Hepatocyte (in vitro differentiated cells): Measurements from ENCODE around the gene LNX1. TPM values are rescaled to one million over a fixed set of nuclear protein-coding genes. Genes with fewer than 3 reads are reported as not detected.
A peak's percentile ranks its signal among the peaks of the same experiment; 100 is the strongest.

Experiments used
- DNase-seq: peaks from one replicate; pipeline ENCODE4 v3.0.0-alpha.2; 2016; ENCODE audit warnings: low spot score
- H2AFZ ChIP-seq: fragments of 200-600 bp; sonication (generic); 2 replicates; pipeline ENCODE4 v1.6.0; 2016; ENCODE audit warnings: antibody characterized with exemption, mild to moderate bottlenecking
- H3K27ac ChIP-seq: fragments of 200-600 bp; sonication (generic); 2 replicates; pipeline ENCODE4 v1.5.1; 2016; ENCODE audit warnings: mild to moderate bottlenecking
- H3K27me3 ChIP-seq: fragments of 200-600 bp; sonication (generic); 2 replicates; pipeline ENCODE4 v1.6.1; 2016
- H3K36me3 ChIP-seq: fragments of 200-600 bp; sonication (generic); replicated peaks from 2 replicates; pipeline ENCODE4 v1.5.1; 2016; ENCODE audit warnings: low read depth; ENCODE audit not compliant: insufficient read depth
- H3K4me1 ChIP-seq: fragments of 200-600 bp; sonication (generic); 2 replicates; pipeline ENCODE4 v1.5.1; 2016; ENCODE audit warnings: mild to moderate bottlenecking, moderate library complexity; ENCODE audit not compliant: insufficient read depth
- H3K4me2 ChIP-seq: fragments of 200-600 bp; sonication (generic); 2 replicates; pipeline ENCODE4 v1.6.0; 2016
- H3K4me3 ChIP-seq: fragments of 200-600 bp; sonication (generic); 2 replicates; pipeline ENCODE4 v1.5.1; 2016; ENCODE audit warnings: mild to moderate bottlenecking
- H3K79me2 ChIP-seq: fragments of 200-600 bp; sonication (generic); 2 replicates; pipeline ENCODE4 v1.6.0; 2017; ENCODE audit warnings: mild to moderate bottlenecking
- H3K9me2 ChIP-seq: fragments of 200-600 bp; sonication (generic); replicated peaks from 2 replicates; pipeline ENCODE4 v1.6.0; 2017; ENCODE audit warnings: mild to moderate bottlenecking; ENCODE audit not compliant: insufficient read depth
- H3K9me3 ChIP-seq: fragments of 200-600 bp; sonication (generic); 2 replicates; pipeline ENCODE4 v1.5.1; 2016; ENCODE audit warnings: low read depth, mild to moderate bottlenecking
- H4K20me1 ChIP-seq: fragments of 200-600 bp; sonication (generic); 2 replicates; pipeline ENCODE4 v1.6.0; 2016; ENCODE audit warnings: mild to moderate bottlenecking; ENCODE audit not compliant: insufficient read depth, poor library complexity, severe bottlenecking
- CTCF ChIP-seq: fragments of 200-600 bp; sonication (generic); IDR thresholded peaks from 2 replicates; pipeline ENCODE4 v1.5.1; 2016; ENCODE audit warnings: antibody characterized with exemption, mild to moderate bottlenecking; ENCODE audit not compliant: poor library complexity
- EZH2 ChIP-seq: fragments of 200-600 bp; sonication (generic); IDR thresholded peaks from 2 replicates; pipeline ENCODE4 v1.6.1; 2016; ENCODE audit warnings: antibody characterized with exemption, mild to moderate bottlenecking, borderline replicate concordance
- EZH2phosphoT487 ChIP-seq: fragments of 200-600 bp; sonication (generic); IDR thresholded peaks from one replicate; pipeline ENCODE4 v1.6.1; 2018; ENCODE audit warnings: antibody characterized with exemption, mild to moderate bottlenecking, low read depth, moderate library complexity; ENCODE audit not compliant: unreplicated experiment, severe bottlenecking
- WGBS: methylation state at CpG from one replicate; pipeline ENCODE4 v1.1.6; 2016; ENCODE audit warnings: low lambda C conversion rate; ENCODE audit errors: missing lambda C conversion rate; 5-methylcytosine and 5-hydroxymethylcytosine counted together
- polyA plus RNA-seq: library from polyadenylated mRNA; unstranded; fragments of >200 nt; fragmentation: Nextera tagmentation; extraction: Ambion mirVana; gene quantifications from 2 replicates; pipeline ENCODE4 v1.2.1, GENCODE V29; 2016
- total RNA-seq: library from RNA; depleted of rRNA; stranded (reverse); fragments of >200 nt; gene quantifications from 2 replicates; pipeline ENCODE4 v1.2.3, GENCODE V29; 2014

LNX1 gene
- total and polyA plus RNA-seq, 2 experiments from 2014 or later, result 8.4 to 16.7 TPM

- H3K36me3 ChIP-seq, result no peaks in the 10 kb centered on the region
- no peaks in the 10 kb centered on the region for H3K9me3 ChIP-seq
- no peak overlapping the region for H3K4me2 ChIP-seq
- H3K27me3 ChIP-seq, result no peaks in the 10 kb centered on the region
- no peak overlapping the region for H3K4me3 ChIP-seq
- TF ChIP-seq CTCF (no peak), EZH2phosphoT487 (no peak), EZH2 (no peak)
- peak overlapping the region; percentile 5 for H3K27ac ChIP-seq
- no peaks in the 10 kb centered on the region for H3K79me2 ChIP-seq
- peaks cover 11% of the 10 kb centered on the region for H3K4me1 ChIP-seq
- DNase-seq, result no peak
- no peaks in the 10 kb centered on the region for H3K9me2 ChIP-seq
- no peaks in the 10 kb centered on the region for H4K20me1 ChIP-seq
- H2AFZ ChIP-seq, result no peak overlapping the region
Measured at GRCh38 chr4:53617101-53617680, 25.9 kb upstream of the LNX1 start.

- no peaks in the 10 kb centered on the region for H3K9me3 ChIP-seq
- no peak overlapping the region for H3K4me2 ChIP-seq
- 89% methylated on average over 2 of the region's 2 CpGs for WGBS
- H3K4me3 ChIP-seq, result no peak overlapping the region
- no peaks in the 10 kb centered on the region for H3K79me2 ChIP-seq
- no peak for DNase-seq
- H3K27me3 ChIP-seq, result no peaks in the 10 kb centered on the region
- peaks cover 11% of the 10 kb centered on the region for H3K4me1 ChIP-seq
- no peaks in the 10 kb centered on the region for H4K20me1 ChIP-seq
- H3K9me2 ChIP-seq, result no peaks in the 10 kb centered on the region
- H3K27ac ChIP-seq, result peak overlapping the region; percentile 5
- H2AFZ ChIP-seq, result no peak overlapping the region
- TF ChIP-seq EZH2phosphoT487, result no peak
- no peak for TF ChIP-seq EZH2
- TF ChIP-seq CTCF, result no peak
- H3K36me3 ChIP-seq, result no peaks in the 10 kb centered on the region
Measured at GRCh38 chr4:53616219-53616618, 24.9 kb upstream of the LNX1 start.

- no peaks in the 10 kb centered on the region for H4K20me1 ChIP-seq
- no peaks in the 10 kb centered on the region for H3K9me2 ChIP-seq
- peak; percentile 48 for DNase-seq
- H3K4me1 ChIP-seq, result peaks cover 11% of the 10 kb centered on the region
- no peaks in the 10 kb centered on the region for H3K27me3 ChIP-seq
- H3K79me2 ChIP-seq, result no peaks in the 10 kb centered on the region
- TF ChIP-seq CTCF, result peak; percentile 26
- no peak for TF ChIP-seq EZH2
- no peaks in the 10 kb centered on the region for H3K36me3 ChIP-seq
- H3K27ac ChIP-seq, result no peak overlapping the region
- H3K9me3 ChIP-seq, result no peaks in the 10 kb centered on the region
- H2AFZ ChIP-seq, result no peak overlapping the region
- no peak overlapping the region for H3K4me2 ChIP-seq
- no peak overlapping the region for H3K4me3 ChIP-seq
- WGBS, result 75% methylated on average over 3 of the region's 3 CpGs
Measured at GRCh38 chr4:53614591-53614990, 23.3 kb upstream of the LNX1 start.

- DNase-seq, result no peak
- Histone ChIP-seq H3K27me3 (no peaks in the 10 kb centered on the region), H2AFZ (no peak overlapping the region), H3K36me3 (no peaks in the 10 kb centered on the region), H4K20me1 (no peaks in the 10 kb centered on the region), H3K79me2 (no peaks in the 10 kb centered on the region), H3K9me3 (no peaks in the 10 kb centered on the region), H3K27ac (no peak overlapping the region), H3K4me2 (no peak overlapping the region), H3K9me2 (no peaks in the 10 kb centered on the region), H3K4me1 (peaks cover 9% of the 10 kb centered on the region), H3K4me3 (no peak overlapping the region)
- TF ChIP-seq EZH2phosphoT487 (no peak), CTCF (no peak), EZH2 (no peak)
- 100% methylated on average over 3 of the region's 3 CpGs for WGBS
Measured at GRCh38 chr4:53613428-53613827, 22.1 kb upstream of the LNX1 start.
